ENCODE data around the gene IGF1R. TPM values are rescaled to one million over a fixed set of nuclear protein-coding genes. Genes with fewer than 3 reads are reported as not detected.

IGF1R gene
- total and polyA plus RNA-seq, 2 of the 13 experiments (the other 11 are each of a cell fraction or from before 2014, with no cell fraction given), result 15.9 to 18.4 TPM

- TF ChIP-seq ARID5B (CRISPR knock-in tag; IDR thresholded peaks at IDR 0.05) (peak; percentile 78), IRF2 (CRISPR knock-in tag; IDR thresholded peaks at IDR 0.05) (no peak), SAP130 (CRISPR knock-in tag; IDR thresholded peaks at IDR 0.05; ENCODE audit: low read depth) (0 out of 2 replicates have a peak, but pooled peaks have one; percentile 14), BCL6 (CRISPR knock-in tag; IDR thresholded peaks at IDR 0.05) (0 out of 2 replicates have a peak, but pooled peaks have one; percentile 13), ATF4 (CRISPR knock-in tag; IDR thresholded peaks at IDR 0.05) (peak in 1 of 2 experiments; percentile 60; a peak in 2 of 4 replicates), FOXA3 (CRISPR knock-in tag; IDR thresholded peaks at IDR 0.05) (peak; percentile 62; the same call in 1 of the 2 replicates), GATAD1 (CRISPR knock-in tag; IDR thresholded peaks at IDR 0.05) (no peak), SATB2 (CRISPR knock-in tag; IDR thresholded peaks at IDR 0.05) (no peak), THAP11 (CRISPR knock-in tag; IDR thresholded peaks at IDR 0.05) (0 out of 2 replicates have a peak, but pooled peaks have one; percentile 15), ZSCAN9 (CRISPR knock-in tag; IDR thresholded peaks at IDR 0.05; ENCODE audit: borderline replicate concordance) (0 out of 2 replicates have a peak, but pooled peaks have one; percentile 45), TCF7 (IDR thresholded peaks at IDR 0.05; ENCODE audit: low read depth) (0 out of 2 replicates have a peak, but pooled peaks have one; percentile 48), RXRB (CRISPR knock-in tag; IDR thresholded peaks at IDR 0.05; ENCODE audit: borderline replicate concordance) (peak; percentile 17; the same call in 1 of the 2 replicates), FOXA1 (IDR thresholded peaks at IDR 0.05) (no peak), FOXA1 (CRISPR knock-in tag; IDR thresholded peaks at IDR 0.05) (peak; percentile 17; the same call in 1 of the 2 replicates), EP300 (IDR thresholded peaks at IDR 0.05; ENCODE audit: low read depth in 2 of 2, low read length in 2 of 2) (peak in 1 of 2 experiments; percentile 59; a peak in 2 of 4 replicates), EP300 (CRISPR knock-in tag; IDR thresholded peaks at IDR 0.05; ENCODE audit: borderline replicate concordance) (no peak), E2F1 (CRISPR knock-in tag; IDR thresholded peaks at IDR 0.05) (no peak), ZNF235 (CRISPR knock-in tag; IDR thresholded peaks at IDR 0.05; ENCODE audit: borderline replicate concordance) (no peak), CEBPG (CRISPR knock-in tag; IDR thresholded peaks at IDR 0.05) (peak; percentile 69)
Observed at GRCh38 chr15:98860281-98861041, 212.1 kb downstream of the IGF1R start (continued).
